Measurements from ENCODE around the gene SLC9A3.
A peak's percentile ranks its signal among the peaks of the same experiment; 100 is the strongest.
"Not testable (repeated sequence)": the region's sequence is repeated elsewhere in the genome, so short reads cannot be mapped to it uniquely, and the experiment has no call there.

Gene SLC9A3

DNA sequence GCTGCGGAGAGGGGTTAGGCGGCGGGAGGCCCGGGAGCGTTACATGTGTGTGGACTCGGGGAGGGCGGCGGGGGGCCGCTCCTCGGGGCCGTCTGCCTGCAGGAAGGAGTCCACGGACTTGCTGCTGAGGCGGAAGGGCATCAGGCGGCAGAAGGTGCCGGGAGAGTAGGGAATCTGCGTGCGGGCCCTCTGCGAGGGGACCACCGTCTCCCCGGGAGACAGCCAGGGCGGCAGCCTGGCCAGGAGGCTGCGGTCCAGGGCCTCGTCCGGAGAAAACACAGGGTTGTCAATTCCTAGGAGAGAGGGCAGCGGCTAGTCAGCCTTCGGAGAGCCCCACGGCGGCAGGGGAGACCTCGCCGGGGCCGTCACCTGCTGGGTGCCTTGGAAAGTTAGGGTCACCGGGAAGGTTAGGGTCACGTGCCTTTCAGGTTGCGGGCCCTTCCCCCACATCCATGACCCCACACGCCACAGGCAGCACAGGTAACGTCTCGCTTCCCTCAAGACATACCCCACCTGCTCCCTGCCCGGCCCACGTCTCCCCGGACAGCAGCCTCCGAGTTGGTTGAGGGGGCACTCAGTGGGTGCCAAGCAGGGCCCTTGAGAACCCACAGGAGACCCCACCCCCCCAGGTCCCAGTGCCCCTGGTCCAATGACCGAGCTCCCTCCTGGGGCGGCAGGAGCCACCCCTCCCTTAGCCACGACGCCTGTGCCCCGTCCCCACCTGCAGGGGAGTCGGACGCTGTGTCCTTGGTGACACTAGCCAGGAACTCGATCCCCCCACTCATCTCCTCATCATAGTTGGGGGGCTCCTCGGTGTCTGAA lies 49.2 kb downstream of the SLC9A3 start:
- Histone ChIP-seq H3K4me3 (ENCODE audit: low read length) (no peak overlapping the region), H2AK5ac (ENCODE audit: low read length) (no peak overlapping the region), H3K27me3 (ENCODE audit: insufficient read depth, low read length, poor library complexity) (peaks cover 17% of the 10 kb centered on the region), H3K4me2 (ENCODE audit: low read length) (peak overlapping the region; percentile 44), H3K56ac (ENCODE audit: low read length) (peak overlapping the region; percentile 64), H3K79me1 (ENCODE audit: low read length) (no peaks in the 10 kb centered on the region), H3K4me1 (ENCODE audit: control insufficient read depth, low read depth, low read length) (no peaks in the 10 kb centered on the region), H2BK5ac (ENCODE audit: low read length) (no peak overlapping the region), H4K5ac (ENCODE audit: low read length) (no peak overlapping the region), H3K79me2 (ENCODE audit: control insufficient read depth, insufficient read depth, low read length) (no peaks in the 10 kb centered on the region), H2BK15ac (replicated peaks; ENCODE audit: low read depth) (no peak overlapping the region), H3K23ac (ENCODE audit: low read length) (no peak overlapping the region), H2BK120ac (ENCODE audit: low read depth, low read length) (no peak overlapping the region), H3K36me3 (ENCODE audit: control insufficient read depth, insufficient read depth, low read length) (no peaks in the 10 kb centered on the region), H3K27ac (ENCODE audit: low read depth, low read length) (no peak overlapping the region), H4K8ac (ENCODE audit: low read depth, low read length) (no peak overlapping the region), H3K9ac (ENCODE audit: low read length) (peak overlapping the region; percentile 45), H3K4ac (ENCODE audit: low read depth, low read length) (no peak overlapping the region), H3K18ac (ENCODE audit: low read length) (no peak overlapping the region)
- WGBS (ENCODE audit: extremely low coverage, insufficient coverage, low lambda C conversion rate) = no CpG with 5 or more reads among the region's 50 CpGs
- DNase-seq = no peak

DNA sequence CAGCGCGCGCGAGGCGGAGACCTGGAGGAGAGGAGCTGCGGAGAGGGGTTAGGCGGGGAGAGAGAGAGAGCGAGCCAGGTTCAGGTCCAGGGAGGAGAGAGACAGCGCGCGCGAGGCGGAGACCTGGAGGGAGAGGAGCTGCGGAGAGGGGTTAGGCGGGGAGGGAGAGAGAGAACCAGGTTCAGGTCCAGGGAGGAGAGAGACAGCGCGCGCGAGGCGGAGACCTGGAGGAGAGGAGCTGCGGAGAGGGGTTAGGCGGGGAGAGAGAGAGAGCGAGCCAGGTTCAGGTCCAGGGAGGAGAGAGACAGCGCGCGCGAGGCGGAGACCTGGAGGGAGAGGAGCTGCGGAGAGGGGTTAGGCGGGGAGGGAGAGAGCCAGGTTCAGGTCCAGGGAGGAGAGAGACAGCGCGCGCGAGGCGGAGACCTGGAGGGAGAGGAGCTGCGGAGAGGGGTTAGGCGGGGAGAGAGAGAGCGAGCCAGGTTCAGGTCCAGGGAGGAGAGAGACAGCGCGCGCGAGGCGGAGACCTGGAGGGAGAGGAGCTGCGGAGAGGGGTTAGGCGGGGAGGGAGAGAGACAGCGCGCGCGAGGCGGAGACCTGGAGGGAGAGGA lies 49.9 kb downstream of the SLC9A3 start:
- Histone ChIP-seq H3K56ac (ENCODE audit: low read length) (peak overlapping the region; percentile 90), H3K27me3 (ENCODE audit: insufficient read depth, low read length, poor library complexity) (peaks cover 17% of the 10 kb centered on the region), H3K9ac (ENCODE audit: low read length) (peak overlapping the region; percentile 45)
- not testable (repeated sequence) for H3K79me2 ChIP-seq (ENCODE audit: control insufficient read depth, insufficient read depth, low read length); H4K5ac ChIP-seq (ENCODE audit: low read length); H3K23ac ChIP-seq (ENCODE audit: low read length); H2BK15ac ChIP-seq (replicated peaks; ENCODE audit: low read depth); H4K8ac ChIP-seq (ENCODE audit: low read depth, low read length); H3K79me1 ChIP-seq (ENCODE audit: low read length); H2BK5ac ChIP-seq (ENCODE audit: low read length); H3K27ac ChIP-seq (ENCODE audit: low read depth, low read length); H2AK5ac ChIP-seq (ENCODE audit: low read length); H3K36me3 ChIP-seq (ENCODE audit: control insufficient read depth, insufficient read depth, low read length); H3K4me2 ChIP-seq (ENCODE audit: low read length); H3K4ac ChIP-seq (ENCODE audit: low read depth, low read length); H3K4me1 ChIP-seq (ENCODE audit: control insufficient read depth, low read depth, low read length); H3K4me3 ChIP-seq (ENCODE audit: low read length); H2BK120ac ChIP-seq (ENCODE audit: low read depth, low read length); H3K18ac ChIP-seq (ENCODE audit: low read length)
- WGBS (ENCODE audit: extremely low coverage, insufficient coverage, low lambda C conversion rate) = no CpG with 5 or more reads among the region's 50 CpGs
- peak; percentile 42 for DNase-seq

DNA sequence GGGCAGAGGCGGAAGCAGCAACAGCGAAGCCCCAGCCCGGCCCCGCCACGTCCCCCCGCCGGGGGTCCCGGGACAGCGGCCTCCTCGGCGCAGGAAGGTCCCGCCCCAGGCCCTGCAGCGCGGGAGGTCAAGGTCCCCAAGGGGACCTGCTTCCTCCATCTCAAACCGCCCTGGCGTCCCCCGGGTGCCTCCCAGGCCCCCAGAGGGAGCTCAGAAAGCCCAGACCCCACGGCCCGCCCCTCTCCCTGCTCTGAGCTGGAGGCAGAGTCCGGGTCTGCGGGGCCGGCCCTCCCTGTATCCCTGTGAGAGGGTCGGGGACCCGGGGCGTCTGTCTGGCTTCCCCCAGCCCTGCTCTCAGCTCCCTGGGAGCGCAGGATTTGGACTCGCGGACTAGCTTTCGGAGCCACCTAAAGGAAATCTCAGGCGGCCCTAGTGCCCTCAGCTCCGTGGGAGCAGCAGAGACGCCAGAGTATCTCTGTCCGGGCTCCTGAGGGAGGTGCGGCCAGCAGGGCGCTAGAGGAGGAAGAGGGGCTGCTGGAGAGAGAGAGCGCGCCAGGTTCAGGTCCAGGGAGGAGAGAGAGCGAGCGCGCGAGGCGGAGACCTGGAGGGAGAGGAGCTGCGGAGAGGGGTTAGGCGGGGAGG lies 50.6 kb downstream of the SLC9A3 start:
- peak overlapping the region; percentile 6 for H3K23ac ChIP-seq (ENCODE audit: low read length)
- H3K56ac ChIP-seq (ENCODE audit: low read length) = peak overlapping the region; percentile 90
- no peak overlapping the region for H2BK5ac ChIP-seq (ENCODE audit: low read length)
- WGBS (ENCODE audit: extremely low coverage, insufficient coverage, low lambda C conversion rate) = no CpG with 5 or more reads among the region's 44 CpGs
- no peak overlapping the region for H2BK120ac ChIP-seq (ENCODE audit: low read depth, low read length)
- peak overlapping the region; percentile 95 for H3K4me2 ChIP-seq (ENCODE audit: low read length)
- H3K4me3 ChIP-seq (ENCODE audit: low read length) = peak overlapping the region; percentile 60
- peak overlapping the region; percentile 81 for H3K9ac ChIP-seq (ENCODE audit: low read length)
- no peak overlapping the region for H3K4ac ChIP-seq (ENCODE audit: low read depth, low read length)
- H3K27me3 ChIP-seq (ENCODE audit: insufficient read depth, low read length, poor library complexity) = peaks cover 17% of the 10 kb centered on the region
- DNase-seq = peak; percentile 82
- H3K27ac ChIP-seq (ENCODE audit: low read depth, low read length) = no peak overlapping the region
- H3K4me1 ChIP-seq (ENCODE audit: control insufficient read depth, low read depth, low read length) = no peaks in the 10 kb centered on the region
- H2BK15ac ChIP-seq (replicated peaks; ENCODE audit: low read depth) = no peak overlapping the region
- no peak overlapping the region for H3K18ac ChIP-seq (ENCODE audit: low read length)
- H3K79me1 ChIP-seq (ENCODE audit: low read length) = no peaks in the 10 kb centered on the region
- H2AK5ac ChIP-seq (ENCODE audit: low read length) = no peak overlapping the region
- H4K5ac ChIP-seq (ENCODE audit: low read length) = no peak overlapping the region
- no peak overlapping the region for H4K8ac ChIP-seq (ENCODE audit: low read depth, low read length)
- no peaks in the 10 kb centered on the region for H3K36me3 ChIP-seq (ENCODE audit: control insufficient read depth, insufficient read depth, low read length)
- no peaks in the 10 kb centered on the region for H3K79me2 ChIP-seq (ENCODE audit: control insufficient read depth, insufficient read depth, low read length)

DNA sequence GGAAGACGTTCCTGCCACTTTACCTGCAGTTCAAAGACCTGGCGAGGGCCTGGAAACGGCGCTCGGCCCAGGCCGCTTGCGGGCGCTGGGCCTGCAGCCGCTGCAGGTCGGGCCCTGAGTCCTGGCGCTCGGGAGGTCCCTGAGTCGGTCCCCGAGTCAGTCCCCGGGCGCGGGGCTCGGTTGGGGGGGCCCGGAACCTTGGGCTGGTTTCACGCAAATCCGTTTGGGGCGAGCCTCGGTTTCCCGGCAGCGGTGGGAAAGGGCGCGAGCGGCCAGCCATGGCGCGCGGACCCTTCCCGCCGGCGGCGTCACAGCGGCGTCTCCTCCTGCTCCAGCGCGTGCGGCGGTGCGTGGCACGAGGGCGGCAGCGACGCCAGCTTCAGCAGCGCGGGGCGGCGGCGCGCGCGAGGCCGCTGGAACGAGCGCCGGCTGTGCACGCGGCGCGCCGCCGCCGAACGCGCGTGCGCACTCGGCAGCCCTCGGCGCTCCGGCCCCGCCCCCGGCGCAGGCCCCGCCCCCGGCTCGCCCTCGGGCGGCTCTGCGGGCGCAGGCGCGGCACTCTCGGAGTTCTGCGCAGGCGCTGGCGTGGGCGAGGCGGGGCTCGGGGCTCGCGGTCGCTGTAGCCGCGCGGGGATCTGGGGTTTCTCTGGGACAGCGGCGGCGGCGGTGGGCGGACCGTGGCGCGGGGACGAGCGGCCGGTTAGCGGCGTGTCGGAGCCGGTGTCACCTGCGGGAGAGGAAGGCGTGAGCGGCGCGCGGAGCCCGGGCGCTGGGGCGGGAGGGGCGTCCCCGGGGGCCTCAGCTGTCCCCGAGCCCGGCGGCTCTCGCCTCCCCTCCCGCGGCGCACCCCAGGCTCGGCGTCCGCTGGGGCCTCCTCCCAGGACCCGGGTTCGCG lies 51.3 kb downstream of the SLC9A3 start:
- Histone ChIP-seq H3K56ac (ENCODE audit: low read length) (peak overlapping the region; percentile 93), H4K5ac (ENCODE audit: low read length) (no peak overlapping the region), H3K4me3 (ENCODE audit: low read length) (peak overlapping the region; percentile 64), H4K8ac (ENCODE audit: low read depth, low read length) (no peak overlapping the region), H3K4me2 (ENCODE audit: low read length) (peak overlapping the region; percentile 95), H2BK5ac (ENCODE audit: low read length) (no peak overlapping the region), H3K79me1 (ENCODE audit: low read length) (no peaks in the 10 kb centered on the region), H3K79me2 (ENCODE audit: control insufficient read depth, insufficient read depth, low read length) (no peaks in the 10 kb centered on the region), H3K23ac (ENCODE audit: low read length) (no peak overlapping the region), H3K4me1 (ENCODE audit: control insufficient read depth, low read depth, low read length) (no peaks in the 10 kb centered on the region), H2AK5ac (ENCODE audit: low read length) (no peak overlapping the region), H3K36me3 (ENCODE audit: control insufficient read depth, insufficient read depth, low read length) (no peaks in the 10 kb centered on the region), H2BK15ac (replicated peaks; ENCODE audit: low read depth) (no peak overlapping the region), H3K18ac (ENCODE audit: low read length) (peak overlapping the region; percentile 82), H3K9ac (ENCODE audit: low read length) (peak overlapping the region; percentile 89), H3K27me3 (ENCODE audit: insufficient read depth, low read length, poor library complexity) (peaks cover 17% of the 10 kb centered on the region), H3K27ac (ENCODE audit: low read depth, low read length) (no peak overlapping the region), H2BK120ac (ENCODE audit: low read depth, low read length) (no peak overlapping the region), H3K4ac (ENCODE audit: low read depth, low read length) (peak overlapping the region; percentile 77)
- peak; percentile 86 for DNase-seq
- no CpG with 5 or more reads among the region's 137 CpGs for WGBS (ENCODE audit: extremely low coverage, insufficient coverage, low lambda C conversion rate)

DNA sequence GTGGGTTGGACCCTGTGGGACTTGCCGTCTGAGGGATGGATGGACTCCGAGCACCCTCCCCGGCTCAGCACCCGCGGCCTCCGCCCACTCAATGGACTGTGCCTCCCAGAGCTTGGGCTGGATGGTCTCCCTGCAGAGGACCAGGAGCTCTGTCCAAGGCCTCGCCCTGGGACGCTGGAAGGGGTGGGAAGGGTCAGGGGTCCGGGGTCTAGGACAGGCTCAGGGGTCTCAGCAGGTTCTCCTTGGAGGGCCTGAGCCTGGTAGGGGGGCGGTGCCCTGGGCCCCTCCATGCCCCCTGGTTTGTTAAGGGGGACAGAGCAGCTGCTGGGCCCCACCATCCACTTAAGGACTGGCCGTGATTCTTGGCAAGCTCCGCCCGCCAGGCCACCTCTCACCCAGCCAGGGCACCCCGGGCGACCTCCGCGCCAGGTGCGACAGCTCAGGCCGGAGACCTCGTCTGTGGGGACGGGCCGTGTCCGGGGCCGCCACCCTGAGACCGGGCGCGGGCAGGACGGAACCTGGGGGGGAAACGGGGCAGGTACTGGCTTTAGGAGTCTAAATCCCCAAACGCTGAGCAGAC lies 52.1 kb downstream of the SLC9A3 start:
- Histone ChIP-seq H3K27ac (ENCODE audit: low read depth, low read length) (no peak overlapping the region), H4K5ac (ENCODE audit: low read length) (no peak overlapping the region), H3K18ac (ENCODE audit: low read length) (peak overlapping the region; percentile 82), H2AK5ac (ENCODE audit: low read length) (no peak overlapping the region), H3K27me3 (ENCODE audit: insufficient read depth, low read length, poor library complexity) (peaks cover 17% of the 10 kb centered on the region), H4K8ac (ENCODE audit: low read depth, low read length) (no peak overlapping the region), H2BK5ac (ENCODE audit: low read length) (no peak overlapping the region), H3K4me3 (ENCODE audit: low read length) (peak overlapping the region; percentile 64), H3K9ac (ENCODE audit: low read length) (peak overlapping the region; percentile 89), H3K4me1 (ENCODE audit: control insufficient read depth, low read depth, low read length) (no peaks in the 10 kb centered on the region), H2BK15ac (replicated peaks; ENCODE audit: low read depth) (no peak overlapping the region), H3K36me3 (ENCODE audit: control insufficient read depth, insufficient read depth, low read length) (no peaks in the 10 kb centered on the region), H3K79me2 (ENCODE audit: control insufficient read depth, insufficient read depth, low read length) (no peaks in the 10 kb centered on the region), H3K4me2 (ENCODE audit: low read length) (peak overlapping the region; percentile 83), H2BK120ac (ENCODE audit: low read depth, low read length) (no peak overlapping the region), H3K79me1 (ENCODE audit: low read length) (no peaks in the 10 kb centered on the region), H3K23ac (ENCODE audit: low read length) (no peak overlapping the region), H3K4ac (ENCODE audit: low read depth, low read length) (peak overlapping the region; percentile 77), H3K56ac (ENCODE audit: low read length) (peak overlapping the region; percentile 93)
- no CpG with 5 or more reads among the region's 30 CpGs for WGBS (ENCODE audit: extremely low coverage, insufficient coverage, low lambda C conversion rate)
- DNase-seq = no peak
